ENCODE measurements around the gene EPB41L4A.
"Not testable (repeated sequence)": the region's sequence is repeated elsewhere in the genome, so short reads cannot be mapped to it uniquely, and the experiment has no call there.

DNA sequence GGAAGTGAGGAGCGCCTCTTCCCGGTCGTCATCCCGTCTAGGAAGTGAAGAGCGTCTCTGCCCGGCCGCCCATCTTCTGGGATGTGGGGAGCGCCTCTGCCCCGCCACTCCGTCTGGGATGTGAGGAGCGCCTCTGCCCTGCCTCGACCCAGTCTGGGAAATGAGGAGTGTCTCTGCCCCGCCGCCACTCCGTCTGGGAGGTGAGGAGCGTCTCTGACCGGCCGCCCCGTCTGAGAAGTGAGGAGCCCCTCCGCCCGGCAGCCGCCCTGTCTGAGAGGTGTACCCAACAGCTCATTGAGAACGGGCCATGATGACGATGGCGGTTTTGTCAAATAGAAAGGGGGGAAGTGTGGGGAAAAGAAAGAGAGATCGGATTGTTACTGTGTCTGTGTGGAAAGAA lies 58.3 kb downstream of the EPB41L4A start:
- TF ChIP-seq CTCF (IDR thresholded peaks at IDR 0.05; ENCODE audit: poor library complexity); EZH2phosphoT487 (IDR thresholded peaks at IDR 0.05; ENCODE audit: low read depth, severe bottlenecking, unreplicated experiment); EZH2 (IDR thresholded peaks at IDR 0.05; ENCODE audit: borderline replicate concordance): not testable (repeated sequence)
